Gastrocnemius medialis (tissue), 4 donors: Measurements from ENCODE around the gene CAMP.
"Not testable (repeated sequence)": the region's sequence is repeated elsewhere in the genome, so short reads cannot be mapped to it uniquely, and the experiment has no call there.

ENCODE experiments used
- CTCF ChIP-seq, 5 experiments: fragments of 450-650 bp in 3 of 5; fragments of 200-600 bp in 2 of 5; sonication (generic) in 2 of 5; IDR thresholded peaks in 4 of 5; conservative IDR thresholded peaks in 1 of 5; 1 replicate in 4 of 5; 2 replicates in 1 of 5; pipeline ENCODE4 v1.5.1; 2016 to 2019; ENCODE audit warnings: antibody characterized with exemption in 5 of 5, mild to moderate bottlenecking in 3 of 5, moderate library complexity in 3 of 5
- POLR2A ChIP-seq, 2 donors: fragments of 450-650 bp; IDR thresholded peaks; one replicate each; pipeline ENCODE4 v1.6.1; 2017; ENCODE audit warnings: antibody characterized with exemption in 2 of 2, mild to moderate bottlenecking in 2 of 2, moderate library complexity in 2 of 2

- not testable (repeated sequence) for TF ChIP-seq POLR2A (IDR thresholded peaks at IDR 0.05); CTCF (IDR thresholded peaks at IDR 0.05 in 4 of 5, conservative IDR thresholded peaks at IDR 0.05 in 1 of 5)
Observed at GRCh38 chr3:48211776-48212175, 11.5 kb upstream of the CAMP start.
